ENCODE measurements around the gene UBE3B.

UBE3B gene

DNA sequence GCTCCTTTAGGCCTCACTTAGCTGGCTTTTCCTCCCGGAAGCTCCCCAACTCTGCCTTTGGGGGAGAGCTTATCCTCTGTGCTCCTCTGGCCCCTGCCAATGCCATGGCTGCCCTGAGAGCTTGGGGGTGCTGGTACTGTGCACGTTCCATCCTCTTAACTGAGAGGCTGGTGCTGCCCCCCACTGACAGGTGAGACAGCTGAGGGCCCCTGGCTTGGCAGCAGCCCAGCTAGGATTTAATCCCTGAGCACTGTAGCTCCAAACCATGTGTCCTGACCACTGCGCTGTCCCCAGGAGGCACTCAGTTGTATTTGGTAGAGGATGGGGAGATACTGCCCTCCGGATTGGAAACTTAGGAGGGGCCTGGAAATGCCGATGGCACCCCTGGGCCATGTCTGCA lies 46.1 kb downstream of the UBE3B start:
- H3K4me3 ChIP-seq (ENCODE audit: insufficient read depth in 1 of 2, low read depth in 1 of 2, low read length in 2 of 2): no peak overlapping the region
- H2AK5ac ChIP-seq (ENCODE audit: low read length, severe bottlenecking): no peak overlapping the region
- no peak for DNase-seq
- no peak overlapping the region for H3K9ac ChIP-seq (ENCODE audit: low read length)
- no peaks in the 10 kb centered on the region for H3K27me3 ChIP-seq (ENCODE audit: control insufficient read depth in 1 of 2, insufficient read depth in 1 of 2, low read length in 2 of 2)
- H2BK15ac ChIP-seq (ENCODE audit: low read depth, poor library complexity, severe bottlenecking): no peak overlapping the region
- no peak overlapping the region for H3K14ac ChIP-seq (ENCODE audit: low read length in 2 of 2)
- H3K9me3 ChIP-seq (ENCODE audit: control insufficient read depth, low read length): no peaks in the 10 kb centered on the region
- H3K4me2 ChIP-seq (ENCODE audit: low read length, poor library complexity, severe bottlenecking): no peak overlapping the region
- no peak overlapping the region for H4K8ac ChIP-seq (ENCODE audit: low read length)
- peak overlapping the region; percentile 46 for H4K91ac ChIP-seq (ENCODE audit: low read length)
- H3K27ac ChIP-seq (ENCODE audit: low read length, poor library complexity, severe bottlenecking): no peak overlapping the region
- no peak overlapping the region for H2BK120ac ChIP-seq (ENCODE audit: low read depth, low read length)
- no peak overlapping the region for H2BK12ac ChIP-seq (ENCODE audit: low read length in 2 of 2)
- peaks cover 3% of the 10 kb centered on the region for H3K79me1 ChIP-seq (replicated peaks; ENCODE audit: low read length, poor library complexity, severe bottlenecking)
- H2AFZ ChIP-seq (ENCODE audit: low read depth, low read length): no peak overlapping the region
- no peak overlapping the region for H3K23ac ChIP-seq (ENCODE audit: low read length in 2 of 2)
- H3K4ac ChIP-seq (ENCODE audit: low read depth in 1 of 2, low read length in 2 of 2): no peak overlapping the region
- WGBS: 96% methylated on average over 5 of the region's 5 CpGs
- H2BK5ac ChIP-seq (ENCODE audit: low read depth, low read length, poor library complexity, severe bottlenecking): no peak overlapping the region
- H3K18ac ChIP-seq (ENCODE audit: low read depth in 1 of 2, low read length in 2 of 2): no peak overlapping the region
- H3K4me1 ChIP-seq (ENCODE audit: control insufficient read depth, insufficient read depth, low read depth, low read length): peaks cover 1% of the 10 kb centered on the region
- H3K36me3 ChIP-seq (ENCODE audit: control insufficient read depth in 1 of 2, insufficient read depth in 2 of 2, low read depth in 1 of 2, low read length in 2 of 2): peaks cover 67 to 87% of the 10 kb centered on the region in 2 experiments

DNA sequence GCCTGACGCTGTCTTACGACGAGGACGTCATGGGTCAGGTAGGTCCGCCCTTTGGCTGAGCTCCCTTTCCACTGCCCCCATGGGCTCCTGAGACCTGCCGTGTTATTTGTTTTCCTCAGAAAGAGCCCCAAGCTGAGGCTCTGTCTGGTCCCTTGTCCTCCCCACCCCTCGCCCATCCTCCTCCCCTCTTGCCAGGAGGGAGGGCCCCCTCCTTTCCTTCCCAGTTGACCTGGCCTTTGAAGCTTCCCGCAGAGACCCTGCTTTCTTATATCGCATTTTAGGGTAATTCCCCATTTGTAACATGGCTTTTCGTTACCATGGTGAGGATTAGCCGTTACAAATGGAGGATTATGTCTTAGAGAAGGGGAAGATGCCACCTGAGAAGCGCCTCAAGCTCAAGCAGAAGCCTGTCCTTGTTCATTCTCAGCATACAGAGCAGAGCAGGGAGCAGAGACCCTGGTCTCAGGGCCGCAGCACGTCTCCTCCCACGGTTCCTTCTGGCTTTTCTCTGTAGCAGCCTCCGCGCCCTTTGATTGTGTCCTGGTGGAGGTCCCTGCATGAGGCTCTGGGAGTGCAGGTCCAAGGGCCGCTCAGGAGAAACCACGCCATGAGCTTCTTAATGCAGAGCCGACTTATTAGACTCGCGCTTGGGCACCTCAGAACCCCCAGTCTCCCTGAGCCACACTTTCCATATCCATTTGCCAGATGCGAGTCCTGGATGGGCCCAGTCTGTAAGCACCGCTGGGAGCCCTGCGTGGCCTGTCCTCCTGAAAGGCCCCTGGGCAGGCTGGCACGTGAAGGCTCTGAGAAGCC lies 47.2 kb downstream of the UBE3B start:
- no peak overlapping the region for H2BK12ac ChIP-seq (ENCODE audit: low read length in 2 of 2)
- no peaks in the 10 kb centered on the region for H3K27me3 ChIP-seq (ENCODE audit: control insufficient read depth in 1 of 2, insufficient read depth in 1 of 2, low read length in 2 of 2)
- H2BK15ac ChIP-seq (ENCODE audit: low read depth, poor library complexity, severe bottlenecking): peak overlapping the region; percentile 81
- H3K18ac ChIP-seq (ENCODE audit: low read depth in 1 of 2, low read length in 2 of 2): no peak overlapping the region
- H3K4me1 ChIP-seq (ENCODE audit: control insufficient read depth, insufficient read depth, low read depth, low read length): peaks cover 1% of the 10 kb centered on the region
- H3K79me1 ChIP-seq (replicated peaks; ENCODE audit: low read length, poor library complexity, severe bottlenecking): peaks cover 3% of the 10 kb centered on the region
- no peak overlapping the region for H2BK5ac ChIP-seq (ENCODE audit: low read depth, low read length, poor library complexity, severe bottlenecking)
- no peak for DNase-seq
- no peak overlapping the region for H2AK5ac ChIP-seq (ENCODE audit: low read length, severe bottlenecking)
- H4K8ac ChIP-seq (ENCODE audit: low read length): no peak overlapping the region
- H2BK120ac ChIP-seq (ENCODE audit: low read depth, low read length): no peak overlapping the region
- no peaks in the 10 kb centered on the region for H3K9me3 ChIP-seq (ENCODE audit: control insufficient read depth, low read length)
- H4K91ac ChIP-seq (ENCODE audit: low read length): peak overlapping the region; percentile 28
- H3K23ac ChIP-seq (ENCODE audit: low read length in 2 of 2): no peak overlapping the region
- H3K4ac ChIP-seq (ENCODE audit: low read depth in 1 of 2, low read length in 2 of 2): no peak overlapping the region
- no peak overlapping the region for H3K9ac ChIP-seq (ENCODE audit: low read length)
- 96% methylated on average over 25 of the region's 26 CpGs for WGBS
- no peak overlapping the region for H3K4me3 ChIP-seq (ENCODE audit: insufficient read depth in 1 of 2, low read depth in 1 of 2, low read length in 2 of 2)
- H3K27ac ChIP-seq (ENCODE audit: low read length, poor library complexity, severe bottlenecking): no peak overlapping the region
- H2AFZ ChIP-seq (ENCODE audit: low read depth, low read length): no peak overlapping the region
- H3K14ac ChIP-seq (ENCODE audit: low read length in 2 of 2): no peak overlapping the region
- peaks cover 69 to 93% of the 10 kb centered on the region in 2 experiments for H3K36me3 ChIP-seq (ENCODE audit: control insufficient read depth in 1 of 2, insufficient read depth in 2 of 2, low read depth in 1 of 2, low read length in 2 of 2)
- H3K4me2 ChIP-seq (ENCODE audit: low read length, poor library complexity, severe bottlenecking): no peak overlapping the region

GRCh38 chr12:109525279-109525585 lies 47.8 kb downstream of the UBE3B start:
- H3K36me3 ChIP-seq (ENCODE audit: control insufficient read depth in 1 of 2, insufficient read depth in 2 of 2, low read depth in 1 of 2, low read length in 2 of 2): peaks cover 67 to 93% of the 10 kb centered on the region in 2 experiments
- H3K4me3 ChIP-seq (ENCODE audit: insufficient read depth in 1 of 2, low read depth in 1 of 2, low read length in 2 of 2): no peak overlapping the region
- H3K9ac ChIP-seq (ENCODE audit: low read length): no peak overlapping the region
- H3K4ac ChIP-seq (ENCODE audit: low read depth in 1 of 2, low read length in 2 of 2): no peak overlapping the region
- DNase-seq: no peak
- no peaks in the 10 kb centered on the region for H3K4me1 ChIP-seq (ENCODE audit: control insufficient read depth, insufficient read depth, low read depth, low read length)
- no peaks in the 10 kb centered on the region for H3K9me3 ChIP-seq (ENCODE audit: control insufficient read depth, low read length)
- no peak overlapping the region for H2AFZ ChIP-seq (ENCODE audit: low read depth, low read length)
- H3K27me3 ChIP-seq (ENCODE audit: control insufficient read depth in 1 of 2, insufficient read depth in 1 of 2, low read length in 2 of 2): no peaks in the 10 kb centered on the region
- peaks cover 1% of the 10 kb centered on the region for H3K79me1 ChIP-seq (replicated peaks; ENCODE audit: low read length, poor library complexity, severe bottlenecking)
- peak overlapping the region; percentile 23 for H4K91ac ChIP-seq (ENCODE audit: low read length)
- no peak overlapping the region for H3K4me2 ChIP-seq (ENCODE audit: low read length, poor library complexity, severe bottlenecking)
- H3K23ac ChIP-seq (ENCODE audit: low read length in 2 of 2): no peak overlapping the region
- H3K14ac ChIP-seq (ENCODE audit: low read length in 2 of 2): no peak overlapping the region
- 89% methylated on average over 3 of the region's 3 CpGs for WGBS
- H4K8ac ChIP-seq (ENCODE audit: low read length): no peak overlapping the region
- no peak overlapping the region for H3K27ac ChIP-seq (ENCODE audit: low read length, poor library complexity, severe bottlenecking)
- H2BK120ac ChIP-seq (ENCODE audit: low read depth, low read length): no peak overlapping the region
- H2BK15ac ChIP-seq (ENCODE audit: low read depth, poor library complexity, severe bottlenecking): peak overlapping the region; percentile 81
- no peak overlapping the region for H2AK5ac ChIP-seq (ENCODE audit: low read length, severe bottlenecking)
- H2BK12ac ChIP-seq (ENCODE audit: low read length in 2 of 2): no peak overlapping the region
- H2BK5ac ChIP-seq (ENCODE audit: low read depth, low read length, poor library complexity, severe bottlenecking): no peak overlapping the region
- no peak overlapping the region for H3K18ac ChIP-seq (ENCODE audit: low read depth in 1 of 2, low read length in 2 of 2)

- peaks cover 62 to 93% of the 10 kb centered on the region in 2 experiments for H3K36me3 ChIP-seq (ENCODE audit: control insufficient read depth in 1 of 2, insufficient read depth in 2 of 2, low read depth in 1 of 2, low read length in 2 of 2)
- H3K9me3 ChIP-seq (ENCODE audit: control insufficient read depth, low read length): no peaks in the 10 kb centered on the region
- H2BK120ac ChIP-seq (ENCODE audit: low read depth, low read length): no peak overlapping the region
- WGBS: 90% methylated on average over 7 of the region's 8 CpGs
- no peak overlapping the region for H2BK12ac ChIP-seq (ENCODE audit: low read length in 2 of 2)
- no peak overlapping the region for H3K9ac ChIP-seq (ENCODE audit: low read length)
- H3K4me2 ChIP-seq (ENCODE audit: low read length, poor library complexity, severe bottlenecking): no peak overlapping the region
- no peak overlapping the region for H2BK5ac ChIP-seq (ENCODE audit: low read depth, low read length, poor library complexity, severe bottlenecking)
- no peak for DNase-seq
- no peak overlapping the region for H4K91ac ChIP-seq (ENCODE audit: low read length)
- no peak overlapping the region for H2AK5ac ChIP-seq (ENCODE audit: low read length, severe bottlenecking)
- H3K4ac ChIP-seq (ENCODE audit: low read depth in 1 of 2, low read length in 2 of 2): peak overlapping the region in 1 of 2 experiments; percentile 13
- H3K23ac ChIP-seq (ENCODE audit: low read length in 2 of 2): no peak overlapping the region
- H3K14ac ChIP-seq (ENCODE audit: low read length in 2 of 2): no peak overlapping the region
- H3K18ac ChIP-seq (ENCODE audit: low read depth in 1 of 2, low read length in 2 of 2): no peak overlapping the region
- no peak overlapping the region for H3K4me3 ChIP-seq (ENCODE audit: insufficient read depth in 1 of 2, low read depth in 1 of 2, low read length in 2 of 2)
- no peak overlapping the region for H2BK15ac ChIP-seq (ENCODE audit: low read depth, poor library complexity, severe bottlenecking)
- H4K8ac ChIP-seq (ENCODE audit: low read length): no peak overlapping the region
- H3K27ac ChIP-seq (ENCODE audit: low read length, poor library complexity, severe bottlenecking): no peak overlapping the region
- H3K4me1 ChIP-seq (ENCODE audit: control insufficient read depth, insufficient read depth, low read depth, low read length): no peaks in the 10 kb centered on the region
- no peak overlapping the region for H2AFZ ChIP-seq (ENCODE audit: low read depth, low read length)
- H3K79me1 ChIP-seq (replicated peaks; ENCODE audit: low read length, poor library complexity, severe bottlenecking): peaks cover 1% of the 10 kb centered on the region
- H3K27me3 ChIP-seq (ENCODE audit: control insufficient read depth in 1 of 2, insufficient read depth in 1 of 2, low read length in 2 of 2): no peaks in the 10 kb centered on the region
Observed at GRCh38 chr12:109527489-109528123, 50.2 kb downstream of the UBE3B start.

Measured in mesenchymal stem cell (in vitro differentiated cells and primary cell).